Measurements from ENCODE around the gene STXBP1. TPM values are rescaled to one million over a fixed set of nuclear protein-coding genes. Genes with fewer than 3 reads are reported as not detected.

STXBP1 gene
- total RNA-seq, 2 donors from 2014 or later: 8.2 to 15.8 TPM

- H3K36me3 ChIP-seq: no peaks in the 10 kb centered on the region
- H3K4me3 ChIP-seq: no peak overlapping the region
- DNase-seq: no peak
- H3K27ac ChIP-seq: no peak overlapping the region
- no peak overlapping the region for H3K9ac ChIP-seq (ENCODE audit: low read depth in 2 of 2, low read length in 2 of 2)
- intact Hi-C loops (cut with DNase I): no loop called here
- no peaks in the 10 kb centered on the region for H3K9me3 ChIP-seq
- H3K27me3 ChIP-seq: no peaks in the 10 kb centered on the region
- peaks cover 6% of the 10 kb centered on the region for H3K4me1 ChIP-seq
- no peak for TF ChIP-seq CTCF (IDR thresholded peaks at IDR 0.05)
These were observed 98.2 kb downstream of the STXBP1 start for GRCh38 chr9:127710204-127710783.

GRCh38 chr9:127711226-127711701 is 99.2 kb downstream of the STXBP1 start:
- intact Hi-C loops (cut with DNase I): no loop called here
- Histone ChIP-seq H3K4me3 (no peak overlapping the region), H3K36me3 (no peaks in the 10 kb centered on the region), H3K27ac (no peak overlapping the region), H3K9me3 (no peaks in the 10 kb centered on the region), H3K27me3 (no peaks in the 10 kb centered on the region), H3K4me1 (peaks cover 9% of the 10 kb centered on the region), H3K9ac (ENCODE audit: low read depth in 2 of 2, low read length in 2 of 2) (no peak overlapping the region)
- no peak for DNase-seq
- no peak for TF ChIP-seq CTCF (IDR thresholded peaks at IDR 0.05)

GRCh38 chr9:127711831-127712274 is 99.8 kb downstream of the STXBP1 start:
- Histone ChIP-seq H3K9ac (ENCODE audit: low read depth in 2 of 2, low read length in 2 of 2) (no peak overlapping the region), H3K27me3 (no peaks in the 10 kb centered on the region), H3K36me3 (no peaks in the 10 kb centered on the region), H3K4me1 (peaks cover 10% of the 10 kb centered on the region), H3K4me3 (no peak overlapping the region), H3K9me3 (no peaks in the 10 kb centered on the region), H3K27ac (no peak overlapping the region)
- DNase-seq: no peak
- intact Hi-C loops (cut with DNase I): no loop called here
- TF ChIP-seq CTCF (IDR thresholded peaks at IDR 0.05): no peak

GRCh38 chr9:127712371-127712770 is 100.3 kb downstream of the STXBP1 start:
- DNase-seq: no peak
- intact Hi-C loops (cut with DNase I): no loop called here
- H3K27me3 ChIP-seq: no peaks in the 10 kb centered on the region
- no peak overlapping the region for H3K27ac ChIP-seq
- no peak overlapping the region for H3K9ac ChIP-seq (ENCODE audit: low read depth in 2 of 2, low read length in 2 of 2)
- H3K4me3 ChIP-seq: no peak overlapping the region
- no peaks in the 10 kb centered on the region for H3K36me3 ChIP-seq
- TF ChIP-seq CTCF (IDR thresholded peaks at IDR 0.05): no peak
- peaks cover 10% of the 10 kb centered on the region for H3K4me1 ChIP-seq
- no peaks in the 10 kb centered on the region for H3K9me3 ChIP-seq

- Histone ChIP-seq H3K9me3 (no peaks in the 10 kb centered on the region), H3K36me3 (no peaks in the 10 kb centered on the region), H3K4me1 (peaks cover 10% of the 10 kb centered on the region), H3K27ac (no peak overlapping the region), H3K9ac (ENCODE audit: low read depth in 2 of 2, low read length in 2 of 2) (no peak overlapping the region), H3K4me3 (no peak overlapping the region), H3K27me3 (no peaks in the 10 kb centered on the region)
- intact Hi-C loops (cut with DNase I): no loop called here
- no peak for DNase-seq
- no peak for TF ChIP-seq CTCF (IDR thresholded peaks at IDR 0.05)
These were observed 100.8 kb downstream of the STXBP1 start for GRCh38 chr9:127712867-127713266.
